HCT116 (cell line): ENCODE measurements around the gene TIE1. TPM values are rescaled to one million over a fixed set of nuclear protein-coding genes. Genes with fewer than 3 reads are reported as not detected.

Experiments used
- ATAC-seq: fragments of 200-7000 bp; cut with Tn5 transposase; 2 replicates; pipeline ENCODE4 v1.9.1; 2020; ENCODE audit warnings: mild to moderate bottlenecking, moderate library complexity
- BruUV-seq: library from RNA; stranded (reverse); fragments of 400-500 nt; replicated peaks from 2 replicates; lab custom pipeline; 2021; lab: Mats Ljungman, UMichigan
- CTCF ChIA-PET: fragments of 300-600 bp; sonication (Branson Sonifier 250); formaldehyde crosslinking; loops from one replicate; lab custom pipeline; 2021; ENCODE audit warnings: antibody characterized with exemption; lab: Charles Lee
- POLR2A ChIA-PET: fragments of 300-600, 350-600 bp; sonication (Branson Sonifier 250); formaldehyde crosslinking; loops from one replicate; lab custom pipeline; 2021; ENCODE audit warnings: antibody characterized with exemption; lab: Charles Lee
- RAD21 ChIA-PET, 2 experiments: fragments of 300-600 bp; sonication (Branson Sonifier 250); formaldehyde crosslinking; loops; one replicate each; lab custom pipeline; 2023; ENCODE audit warnings: low total read pairs in 2 of 2; ENCODE audit not compliant: uncharacterized antibody in 2 of 2, unreplicated experiment in 2 of 2, low non-redundant PET in 1 of 2; lab: Charles Lee
- DNase-seq: peaks from one replicate; pipeline ENCODE4 v3.0.0-alpha.2; 2010; ENCODE audit warnings: low read depth, low spot score
- H2AFZ ChIP-seq: fragments of 200-600 bp; shearing (Covaris generic), sonication (generic); 2 replicates; pipeline ENCODE4 v1.6.1; 2017; ENCODE audit warnings: low read depth, mixed run types, mixed read lengths, antibody characterized with exemption, low read length; ENCODE audit not compliant: poor library complexity, severe bottlenecking
- H3K27ac ChIP-seq: 2 replicates; pipeline ENCODE4 v1.5.1; 2012; ENCODE audit warnings: low read depth, low read length
- H3K27me3 ChIP-seq: fragments of 200-600 bp; sonication (generic); 2 replicates; pipeline ENCODE4 v1.6.1; 2016; ENCODE audit warnings: mixed run types, low read length, mixed read lengths; ENCODE audit not compliant: insufficient read depth
- H3K36me3 ChIP-seq, 2 experiments: fragments of 200-500 bp in 1 of 2; fragments of 200-600 bp in 1 of 2; sonication (Bioruptor generic) in 1 of 2; sonication (generic) in 1 of 2; 2 replicates each; pipeline versions ENCODE4 v1.5.1 to v1.6.1; 2014 to 2016; ENCODE audit warnings: low read length in 2 of 2, inconsistent platforms in 1 of 2, mixed read lengths in 1 of 2, mixed run types in 1 of 2; ENCODE audit not compliant: insufficient read depth in 2 of 2, control insufficient read depth in 1 of 2
- H3K4me1 ChIP-seq, 2 experiments: fragments of 200-600 bp in 1 of 2; sonication (generic) in 1 of 2; 2 replicates each; pipeline versions ENCODE4 v1.5.1 to v1.6.1; 2012 to 2017; ENCODE audit warnings: low read length in 2 of 2, inconsistent platforms in 1 of 2, mild to moderate bottlenecking in 1 of 2, mixed read lengths in 1 of 2, mixed run types in 1 of 2, moderate library complexity in 1 of 2; ENCODE audit not compliant: insufficient read depth in 2 of 2, control insufficient read depth in 1 of 2
- H3K4me2 ChIP-seq: fragments of 200-600 bp; sonication (generic); 2 replicates; pipeline ENCODE4 v1.6.1; 2017; ENCODE audit warnings: mixed run types, low read length, mixed read lengths
- H3K4me3 ChIP-seq, 2 experiments: fragments of 200-600 bp in 1 of 2; sonication (generic) in 1 of 2; replicated peaks in 1 of 2; 2 replicates each; pipeline ENCODE4 v1.5.1; 2011 to 2016; ENCODE audit warnings: low read length in 2 of 2, control low read depth in 1 of 2, low read depth in 1 of 2, mild to moderate bottlenecking in 1 of 2, mixed read lengths in 1 of 2, mixed run types in 1 of 2
- H3K79me2 ChIP-seq: fragments of 200-600 bp; sonication (generic); 2 replicates; pipeline ENCODE4 v1.6.1; 2017; ENCODE audit warnings: mild to moderate bottlenecking, mixed run types, low read length, moderate library complexity, mixed read lengths; ENCODE audit not compliant: insufficient read depth
- H3K9ac ChIP-seq: fragments of 200-600 bp; sonication (generic); 2 replicates; pipeline ENCODE4 v1.6.1; 2016; ENCODE audit warnings: low read length, mixed read lengths
- H3K9me2 ChIP-seq: fragments of 200-600 bp; sonication (generic), shearing (Covaris generic); 2 replicates; pipeline ENCODE4 v1.6.1; 2017; ENCODE audit warnings: mixed run types, mild to moderate bottlenecking, moderate library complexity; ENCODE audit not compliant: insufficient read depth
- H3K9me3 ChIP-seq, 2 experiments: fragments of 200-500 bp in 1 of 2; fragments of 200-600 bp in 1 of 2; sonication (Bioruptor generic) in 1 of 2; sonication (generic) in 1 of 2; 2 replicates each; pipeline ENCODE4 v1.6.1; 2014 to 2017; ENCODE audit warnings: low read length in 2 of 2, mixed read lengths in 2 of 2, inconsistent platforms in 1 of 2, low read depth in 1 of 2, mild to moderate bottlenecking in 1 of 2, mixed run types in 1 of 2, moderate library complexity in 1 of 2; ENCODE audit not compliant: control insufficient read depth in 1 of 2, insufficient read depth in 1 of 2
- H4K20me1 ChIP-seq: fragments of 200-600 bp; sonication (generic), shearing (Covaris generic); 2 replicates; pipeline ENCODE4 v1.6.1; 2017; ENCODE audit warnings: mixed run types, mild to moderate bottlenecking, moderate library complexity; ENCODE audit not compliant: insufficient read depth
- CBX3 ChIP-seq: IDR thresholded peaks from 2 replicates; pipeline ENCODE4 v1.6.1; 2012; ENCODE audit warnings: low read depth
- CEBPB ChIP-seq: IDR thresholded peaks from 2 replicates; pipeline ENCODE4 v1.6.1; 2012; ENCODE audit warnings: low read depth
- CTCF ChIP-seq, 3 experiments: fragments of 200-600 bp in 1 of 3; sonication (generic) in 1 of 3; IDR thresholded peaks in 2 of 3; conservative IDR thresholded peaks in 1 of 3; 2 replicates each; pipeline ENCODE4 v1.5.1; 2012 to 2017; ENCODE audit warnings: low read depth in 2 of 3, low read length in 2 of 3, antibody characterized with exemption in 1 of 3, borderline replicate concordance in 1 of 3, control low read depth in 1 of 3, mild to moderate bottlenecking in 1 of 3, mixed read lengths in 1 of 3, mixed run types in 1 of 3, moderate library complexity in 1 of 3; ENCODE audit not compliant: insufficient read depth in 1 of 3
- FOSL1 ChIP-seq: IDR thresholded peaks from 2 replicates; pipeline ENCODE4 v1.6.1; 2012; ENCODE audit warnings: low read depth
- POLR2AphosphoS5 ChIP-seq: IDR thresholded peaks from 2 replicates; pipeline ENCODE4 v1.6.1; 2011; ENCODE audit warnings: mild to moderate bottlenecking, low read depth, low read length, moderate library complexity
- RAD21 ChIP-seq: IDR thresholded peaks from 2 replicates; pipeline ENCODE4 v1.6.1; 2012; ENCODE audit warnings: low read depth, mild to moderate bottlenecking
- SP1 ChIP-seq: IDR thresholded peaks from 2 replicates; pipeline ENCODE4 v1.6.1; 2012; ENCODE audit warnings: low read depth
- TCF7L2 ChIP-seq: IDR thresholded peaks from 2 replicates; pipeline ENCODE4 v1.7.0; 2011; ENCODE audit warnings: borderline replicate concordance, inconsistent platforms; ENCODE audit not compliant: insufficient read depth, insufficient read length; ENCODE audit errors: extremely low read depth
- ZNF274 ChIP-seq: fragments of 200-500 bp; sonication (Bioruptor generic); IDR thresholded peaks from 2 replicates; pipeline ENCODE4 v1.6.1; 2014; ENCODE audit warnings: mild to moderate bottlenecking, low read depth, low read length, inconsistent platforms
- intact Hi-C: fragments of 100-400 bp; cut with micrococcal nuclease; formaldehyde crosslinking; loops from 2 replicates; pipeline ENCODE4 v1.10.0; 2022
- total RNA-seq: library from RNA; stranded (reverse); gene quantifications from one replicate; pipeline ENCODE4 v1.2.1, GENCODE V29; 2021; ENCODE audit not compliant: unreplicated experiment
- TF ChIP-seq, protein P1 (sequence below): IDR thresholded peaks from 2 replicates; pipeline ENCODE4 v1.6.1; 2012
- TF ChIP-seq, protein P2 (sequence below): IDR thresholded peaks from 2 replicates; pipeline ENCODE4 v1.6.1; 2012; ENCODE audit warnings: low read depth

Gene TIE1
- total RNA-seq, 1 experiment from 2014 or later: not detected

DNA sequence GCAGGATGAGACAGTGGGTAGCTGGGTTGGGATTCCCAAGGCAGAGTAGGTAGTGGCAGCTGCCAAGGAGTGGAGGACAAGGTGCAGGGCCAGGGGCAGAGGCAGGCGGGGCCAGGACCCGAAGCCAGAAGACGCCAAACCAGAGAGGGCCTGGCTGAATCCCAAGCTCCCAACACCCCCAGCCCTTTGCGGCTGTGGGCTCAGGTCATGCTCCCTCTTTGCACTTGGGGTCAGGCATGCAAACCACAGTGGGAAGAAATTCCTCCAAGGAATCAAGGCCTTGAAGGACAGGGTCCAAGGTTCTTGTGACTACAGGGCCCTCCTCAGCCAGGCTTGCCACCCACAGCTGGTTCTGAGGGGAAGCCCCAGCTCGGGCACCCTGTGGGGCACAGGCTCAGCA, 21.6 kb upstream of the TIE1 start:
- POLR2A ChIA-PET: no interaction called here
- Histone ChIP-seq H2AFZ (no peak overlapping the region), H3K79me2 (no peaks in the 10 kb centered on the region), H3K9ac (no peak overlapping the region), H3K9me3 (no peaks in the 10 kb centered on the region), H3K4me3 (no peak overlapping the region), H4K20me1 (no peaks in the 10 kb centered on the region), H3K27me3 (no peaks in the 10 kb centered on the region), H3K36me3 (0 out of 4 replicates have a peak, but pooled peaks cover 0 to 2% of the 10 kb centered on the region in 2 experiments), H3K27ac (no peak overlapping the region), H3K4me2 (no peak overlapping the region), H3K4me1 (peaks cover 0 to 10% of the 10 kb centered on the region in 2 experiments; a peak in 2 of 4 replicates), H3K9me2 (no peaks in the 10 kb centered on the region)
- no peak for TF ChIP-seq RAD21
- TF ChIP-seq, protein P1, sequence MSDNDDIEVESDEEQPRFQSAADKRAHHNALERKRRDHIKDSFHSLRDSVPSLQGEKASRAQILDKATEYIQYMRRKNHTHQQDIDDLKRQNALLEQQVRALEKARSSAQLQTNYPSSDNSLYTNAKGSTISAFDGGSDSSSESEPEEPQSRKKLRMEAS: no peak
- TF ChIP-seq SP1: no peak
- no peak for TF ChIP-seq CEBPB
- no peak for TF ChIP-seq ZNF274
- no peak for TF ChIP-seq FOSL1
- no peak for TF ChIP-seq TCF7L2
- no peak for TF ChIP-seq POLR2AphosphoS5
- TF ChIP-seq, protein P2, sequence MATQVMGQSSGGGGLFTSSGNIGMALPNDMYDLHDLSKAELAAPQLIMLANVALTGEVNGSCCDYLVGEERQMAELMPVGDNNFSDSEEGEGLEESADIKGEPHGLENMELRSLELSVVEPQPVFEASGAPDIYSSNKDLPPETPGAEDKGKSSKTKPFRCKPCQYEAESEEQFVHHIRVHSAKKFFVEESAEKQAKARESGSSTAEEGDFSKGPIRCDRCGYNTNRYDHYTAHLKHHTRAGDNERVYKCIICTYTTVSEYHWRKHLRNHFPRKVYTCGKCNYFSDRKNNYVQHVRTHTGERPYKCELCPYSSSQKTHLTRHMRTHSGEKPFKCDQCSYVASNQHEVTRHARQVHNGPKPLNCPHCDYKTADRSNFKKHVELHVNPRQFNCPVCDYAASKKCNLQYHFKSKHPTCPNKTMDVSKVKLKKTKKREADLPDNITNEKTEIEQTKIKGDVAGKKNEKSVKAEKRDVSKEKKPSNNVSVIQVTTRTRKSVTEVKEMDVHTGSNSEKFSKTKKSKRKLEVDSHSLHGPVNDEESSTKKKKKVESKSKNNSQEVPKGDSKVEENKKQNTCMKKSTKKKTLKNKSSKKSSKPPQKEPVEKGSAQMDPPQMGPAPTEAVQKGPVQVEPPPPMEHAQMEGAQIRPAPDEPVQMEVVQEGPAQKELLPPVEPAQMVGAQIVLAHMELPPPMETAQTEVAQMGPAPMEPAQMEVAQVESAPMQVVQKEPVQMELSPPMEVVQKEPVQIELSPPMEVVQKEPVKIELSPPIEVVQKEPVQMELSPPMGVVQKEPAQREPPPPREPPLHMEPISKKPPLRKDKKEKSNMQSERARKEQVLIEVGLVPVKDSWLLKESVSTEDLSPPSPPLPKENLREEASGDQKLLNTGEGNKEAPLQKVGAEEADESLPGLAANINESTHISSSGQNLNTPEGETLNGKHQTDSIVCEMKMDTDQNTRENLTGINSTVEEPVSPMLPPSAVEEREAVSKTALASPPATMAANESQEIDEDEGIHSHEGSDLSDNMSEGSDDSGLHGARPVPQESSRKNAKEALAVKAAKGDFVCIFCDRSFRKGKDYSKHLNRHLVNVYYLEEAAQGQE: no peak
- TF ChIP-seq CTCF (IDR thresholded peaks at IDR 0.05 in 2 of 3, conservative IDR thresholded peaks at IDR 0.05 in 1 of 3; ENCODE audit: borderline replicate concordance in 1 of 3, insufficient read depth in 1 of 3, low read depth in 2 of 3, low read length in 2 of 3): no peak
- TF ChIP-seq CBX3: no peak
- no TSS peak for BruUV-seq
- DNase-seq (no peak), ATAC-seq (no peak)
- intact Hi-C loops: no loop called here
- RAD21 ChIA-PET: no interaction called here
- CTCF ChIA-PET: no interaction called here
